ENCODE measurements around the gene PISD.

DNA sequence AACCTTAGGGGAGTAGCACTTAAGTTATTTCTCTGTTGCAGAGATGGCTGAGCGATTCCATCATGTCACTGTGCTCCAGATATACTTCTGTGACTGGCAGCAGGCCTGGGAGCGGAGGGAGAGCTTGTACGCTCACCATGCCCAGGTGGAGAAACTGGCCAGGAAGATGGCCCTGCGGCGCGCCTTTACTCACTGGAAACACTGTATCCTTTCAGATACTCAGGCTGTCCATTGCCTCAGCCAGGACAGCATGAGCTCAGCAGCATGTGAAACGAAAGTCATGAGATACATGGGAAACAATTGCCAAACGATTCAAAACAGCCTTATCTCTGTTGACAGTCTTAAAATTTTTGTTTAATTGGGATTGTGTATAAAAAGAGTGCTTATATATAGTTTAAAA is 86.8 kb downstream of the PISD start:
- TF ChIP-seq, protein P1, sequence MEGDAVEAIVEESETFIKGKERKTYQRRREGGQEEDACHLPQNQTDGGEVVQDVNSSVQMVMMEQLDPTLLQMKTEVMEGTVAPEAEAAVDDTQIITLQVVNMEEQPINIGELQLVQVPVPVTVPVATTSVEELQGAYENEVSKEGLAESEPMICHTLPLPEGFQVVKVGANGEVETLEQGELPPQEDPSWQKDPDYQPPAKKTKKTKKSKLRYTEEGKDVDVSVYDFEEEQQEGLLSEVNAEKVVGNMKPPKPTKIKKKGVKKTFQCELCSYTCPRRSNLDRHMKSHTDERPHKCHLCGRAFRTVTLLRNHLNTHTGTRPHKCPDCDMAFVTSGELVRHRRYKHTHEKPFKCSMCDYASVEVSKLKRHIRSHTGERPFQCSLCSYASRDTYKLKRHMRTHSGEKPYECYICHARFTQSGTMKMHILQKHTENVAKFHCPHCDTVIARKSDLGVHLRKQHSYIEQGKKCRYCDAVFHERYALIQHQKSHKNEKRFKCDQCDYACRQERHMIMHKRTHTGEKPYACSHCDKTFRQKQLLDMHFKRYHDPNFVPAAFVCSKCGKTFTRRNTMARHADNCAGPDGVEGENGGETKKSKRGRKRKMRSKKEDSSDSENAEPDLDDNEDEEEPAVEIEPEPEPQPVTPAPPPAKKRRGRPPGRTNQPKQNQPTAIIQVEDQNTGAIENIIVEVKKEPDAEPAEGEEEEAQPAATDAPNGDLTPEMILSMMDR (conservative IDR thresholded peaks at IDR 0.05) = no peak
- TF ChIP-seq EZH2 (IDR thresholded peaks at IDR 0.05; ENCODE audit: low read depth) = no peak

All from PC-9 (cell line).